ENCODE data around the gene PACRGL. TPM values are rescaled to one million over a fixed set of nuclear protein-coding genes. Genes with fewer than 3 reads are reported as not detected.
"Not testable (repeated sequence)": the region's sequence is repeated elsewhere in the genome, so short reads cannot be mapped to it uniquely, and the experiment has no call there.

The PACRGL gene
- total RNA-seq, 1 experiment from 2014 or later = 19.6 TPM

DNA sequence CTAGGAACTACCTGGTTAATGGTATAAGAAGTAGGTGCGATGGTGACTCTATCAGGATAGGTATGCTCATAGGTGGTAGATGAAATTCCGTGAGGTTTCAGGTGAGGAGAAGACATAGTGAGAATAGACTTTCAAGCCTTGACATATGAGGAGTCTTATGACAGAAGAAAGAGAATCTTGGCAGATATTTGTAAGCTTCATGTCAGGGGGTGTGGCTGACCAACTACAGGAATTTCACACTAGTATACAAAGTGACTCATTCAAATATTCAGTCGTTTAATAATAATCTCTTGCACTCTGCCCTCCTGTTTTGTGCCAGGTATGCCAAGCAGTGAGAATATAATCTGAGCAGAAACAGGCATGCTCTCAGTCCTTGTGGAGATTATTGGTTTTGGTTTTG is 22.8 kb downstream of the PACRGL start:
- DNase-seq (ENCODE audit: low read depth) = no peak

DNA sequence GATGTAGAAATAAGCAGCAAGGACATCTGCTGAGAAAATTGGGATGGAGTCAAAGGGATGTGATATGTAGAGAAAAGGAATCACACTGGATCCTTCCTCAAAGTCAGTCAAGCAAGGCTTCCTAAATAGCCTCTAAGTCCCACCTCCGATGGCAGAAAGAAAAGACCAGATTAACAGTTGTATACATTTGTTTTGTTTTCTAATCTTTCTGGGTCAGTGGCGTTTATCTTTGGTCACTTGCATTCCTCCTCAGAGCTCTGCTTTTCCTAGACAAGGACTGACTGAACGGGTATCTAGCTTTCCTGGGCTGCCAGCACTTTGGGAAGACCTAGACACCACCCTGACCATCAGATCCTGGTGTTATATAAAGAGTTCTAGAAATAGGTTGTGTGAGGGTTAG is 23.2 kb downstream of the PACRGL start:
- no peak for DNase-seq (ENCODE audit: low read depth)

DNA sequence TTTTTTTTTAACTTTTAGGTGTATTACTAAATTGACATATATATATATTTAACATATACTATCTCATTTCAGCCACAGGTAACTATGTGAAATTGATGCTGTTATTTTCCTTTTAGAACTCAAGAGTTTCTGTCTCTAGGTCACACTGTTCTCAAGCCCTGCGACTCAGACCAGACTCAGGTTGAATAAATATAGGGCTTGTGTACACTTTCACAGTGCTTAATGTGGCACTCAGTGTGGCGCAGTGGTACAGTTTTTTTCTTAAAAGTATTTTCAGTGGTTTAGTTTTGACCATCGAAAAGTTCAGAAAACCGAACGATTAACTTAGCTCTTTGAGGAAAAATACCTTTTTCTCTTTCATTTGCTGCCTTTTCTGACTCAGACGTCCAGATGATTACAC is 24.7 kb downstream of the PACRGL start:
- no peak for DNase-seq (ENCODE audit: low read depth)

DNA sequence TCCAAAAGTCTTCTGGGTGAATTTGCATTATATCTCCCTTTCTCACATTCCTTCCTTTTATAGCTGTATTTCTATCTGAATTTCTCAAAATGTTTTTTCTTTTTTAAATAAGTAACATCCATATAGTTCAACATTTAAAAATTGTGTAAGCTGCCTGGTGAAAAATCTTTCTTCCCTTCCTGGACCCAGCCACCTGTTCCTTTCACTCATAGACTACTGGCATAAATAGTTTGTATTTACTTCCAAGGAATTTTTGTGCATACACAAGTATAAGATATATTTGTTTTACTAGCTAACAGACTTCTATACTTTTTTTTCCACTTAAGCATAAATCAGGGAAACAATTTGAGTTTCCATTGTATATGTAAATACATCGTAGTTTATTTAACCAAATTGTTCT is 35.7 kb downstream of the PACRGL start:
- DNase-seq (ENCODE audit: low read depth) = peak; percentile 52

DNA sequence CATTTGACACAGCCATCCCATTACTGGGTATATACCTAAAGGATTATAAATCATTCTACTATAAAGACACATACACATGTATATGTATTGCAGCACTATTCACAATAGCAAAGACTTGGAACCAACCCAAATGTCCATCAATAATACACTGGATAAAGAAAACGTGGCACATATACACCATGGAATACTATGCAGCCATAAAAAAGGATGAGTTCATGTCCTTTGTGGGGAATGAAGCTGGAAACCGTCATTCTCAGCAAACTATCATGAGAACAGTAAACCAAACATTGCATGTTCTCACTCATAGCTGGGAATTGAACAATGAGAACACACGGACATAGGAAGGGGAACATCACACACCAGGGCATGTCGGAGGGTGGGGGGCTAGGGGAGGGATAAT is 45.7 kb downstream of the PACRGL start:
- not testable (repeated sequence) for DNase-seq (ENCODE audit: low read depth)

DNA sequence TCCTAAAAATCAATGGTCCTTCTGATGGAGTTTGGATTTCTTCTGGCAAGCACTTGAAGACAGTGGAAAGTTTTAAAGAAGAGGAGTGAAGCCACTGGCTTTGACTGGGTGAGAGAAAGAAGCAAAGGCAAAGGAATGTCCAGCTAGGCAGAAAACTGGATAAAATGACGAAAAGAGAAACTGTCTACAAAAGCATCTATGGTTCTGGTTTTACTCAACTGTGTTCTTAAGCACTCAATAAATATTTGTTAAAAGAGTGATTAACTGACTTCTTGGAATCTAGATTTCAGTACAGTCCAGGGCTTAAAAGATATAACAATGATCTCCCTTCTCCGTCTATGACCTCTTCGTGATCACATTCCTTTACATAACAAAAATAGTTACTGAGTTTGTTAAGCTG is 52.4 kb downstream of the PACRGL start:
- DNase-seq (ENCODE audit: low read depth) = no peak

DNA sequence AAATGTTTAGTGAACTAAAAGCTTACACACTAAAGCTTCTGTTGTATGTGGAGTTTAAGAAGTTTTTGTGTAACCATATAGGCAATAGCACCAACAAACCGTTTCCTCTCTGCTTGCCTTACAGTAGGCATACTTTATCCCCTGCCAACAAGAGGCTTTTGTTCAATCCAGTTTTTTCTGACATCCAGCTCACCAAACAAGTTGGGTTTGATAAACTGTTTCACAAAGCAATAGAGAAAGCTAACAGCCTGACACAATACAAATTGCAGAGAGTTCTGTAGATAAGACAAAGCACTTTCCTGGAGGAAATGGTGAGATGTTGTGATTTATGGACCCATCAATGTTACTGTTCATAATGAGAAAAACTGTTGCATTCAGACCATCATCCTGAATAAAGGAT is 53.8 kb downstream of the PACRGL start:
- DNase-seq (ENCODE audit: low read depth) = no peak

DNA sequence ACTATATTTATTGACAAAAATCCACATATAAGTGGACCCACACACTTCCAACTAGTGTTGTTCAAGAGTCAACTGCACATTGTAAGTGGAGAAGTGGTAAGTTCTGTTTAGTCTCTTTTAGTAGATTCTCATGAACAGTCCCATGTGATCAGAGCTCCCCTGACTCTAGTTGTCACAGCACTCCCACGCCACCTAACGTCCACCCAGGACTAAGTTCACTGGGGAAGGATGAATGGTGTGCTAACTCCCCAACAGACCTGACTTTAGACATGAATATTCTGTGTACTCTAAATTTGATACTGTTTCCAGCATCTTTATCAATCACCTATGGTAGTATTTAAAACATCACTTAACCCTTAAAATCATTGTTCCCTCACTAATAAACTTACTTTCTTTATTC is 59.8 kb downstream of the PACRGL start:
- DNase-seq (ENCODE audit: low read depth) = no peak

DNA sequence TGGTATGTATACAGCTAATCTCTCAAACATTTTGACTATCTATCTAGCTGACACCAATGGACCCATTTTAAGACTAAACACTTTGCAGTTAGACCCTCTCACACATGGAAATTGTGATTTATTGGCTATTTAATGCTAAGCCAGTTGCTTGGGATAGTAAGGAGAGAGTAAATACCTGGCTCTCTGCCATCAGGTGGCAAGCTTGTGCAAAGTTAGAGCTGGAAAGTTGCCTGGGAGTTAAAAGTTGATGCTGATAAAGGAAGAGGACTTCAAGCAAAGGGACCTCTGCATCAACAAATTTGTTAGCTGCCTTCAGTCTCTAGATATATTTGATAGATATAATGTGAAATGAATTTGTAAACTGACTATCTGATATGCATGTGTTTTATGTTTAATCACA is 61.1 kb downstream of the PACRGL start:
- DNase-seq (ENCODE audit: low read depth) = no peak

DNA sequence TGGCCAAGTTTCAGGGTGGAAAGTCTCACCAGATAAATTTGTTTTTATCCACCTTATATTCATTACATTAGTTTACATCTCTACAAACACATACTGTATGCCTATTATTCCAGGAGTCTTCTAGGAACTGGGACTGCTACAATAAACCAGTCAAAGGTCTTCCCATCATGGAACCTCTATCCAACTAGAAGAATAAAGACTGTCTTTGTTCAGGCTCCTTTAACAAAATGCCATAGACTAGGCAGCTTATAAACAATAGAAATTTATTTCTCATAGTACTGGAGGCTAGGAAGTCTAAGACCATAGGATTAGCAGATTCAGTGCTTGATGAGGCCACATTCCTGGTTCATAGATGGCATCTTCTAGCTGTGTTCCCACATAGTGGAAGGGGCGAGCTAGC is 61.6 kb downstream of the PACRGL start:
- no peak for DNase-seq (ENCODE audit: low read depth)

DNA sequence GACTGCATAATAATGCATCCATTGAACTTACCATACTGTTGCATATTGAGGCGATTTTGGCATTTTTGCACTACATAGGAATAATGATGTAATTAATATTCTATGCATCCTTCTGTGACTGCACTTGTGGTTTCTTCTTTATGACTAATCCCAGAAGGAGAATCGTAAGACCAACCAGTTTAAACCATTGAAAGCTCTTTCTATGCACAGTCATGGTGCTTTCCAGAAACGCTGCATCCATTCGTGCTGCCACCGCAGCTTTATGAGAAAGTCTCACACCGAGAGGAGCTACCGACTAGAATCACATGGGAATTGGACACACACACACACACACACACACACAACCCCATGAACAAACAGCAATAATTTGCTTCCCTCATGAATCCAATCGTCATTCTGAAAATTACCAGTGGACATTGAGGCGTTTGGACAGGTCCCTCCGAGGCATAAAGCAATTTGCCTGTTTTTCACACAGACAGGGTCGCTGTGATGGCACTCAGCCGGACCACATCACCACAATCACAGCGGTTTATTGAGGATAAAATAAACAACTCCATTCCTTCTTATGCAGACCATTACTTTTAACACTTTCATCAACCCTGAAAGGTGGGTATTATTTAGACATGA is 64.2 kb downstream of the PACRGL start:
- DNase-seq (ENCODE audit: low read depth) = no peak

DNA sequence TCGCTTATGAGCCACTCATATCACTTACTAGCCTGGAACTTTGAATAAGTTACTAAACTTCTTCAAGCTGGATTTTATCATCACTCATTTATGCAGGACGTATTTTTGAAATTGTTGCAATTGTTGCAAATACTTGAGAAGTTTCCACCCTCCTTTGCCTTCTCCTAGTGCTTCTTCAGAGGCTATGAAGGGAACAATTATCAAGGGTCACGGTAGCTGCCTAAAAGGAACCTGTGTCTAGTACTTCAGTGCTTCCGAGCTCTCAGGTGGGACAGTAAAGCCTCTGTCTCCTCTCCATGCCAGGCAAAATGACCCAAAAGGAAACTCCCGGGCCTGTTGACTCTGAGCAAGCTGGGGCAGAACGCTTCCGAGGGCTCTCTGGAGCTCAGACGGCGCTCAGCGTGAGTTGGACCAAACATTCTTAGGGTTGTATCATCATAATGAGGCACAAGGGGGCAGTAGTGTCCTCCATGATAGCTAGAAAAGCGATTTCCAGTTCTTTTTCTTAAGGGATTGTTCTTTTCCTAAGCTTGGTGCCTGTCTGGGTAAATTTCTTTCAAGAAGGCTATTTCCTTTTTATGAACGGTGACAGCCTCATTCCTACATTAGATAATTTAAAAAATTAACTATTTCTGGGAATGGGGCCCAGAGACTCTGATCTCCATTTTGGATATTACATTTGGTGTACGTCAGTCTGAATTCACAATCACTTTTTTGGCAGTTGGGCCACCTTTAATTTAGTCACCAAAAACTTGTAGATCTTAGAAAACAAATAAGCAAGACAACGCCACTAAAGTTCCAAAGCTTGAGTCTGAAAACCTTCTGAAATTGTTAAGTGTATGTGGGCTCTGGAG is 73.1 kb downstream of the PACRGL start:
- peak; percentile 39 for DNase-seq (ENCODE audit: low read depth)

DNA sequence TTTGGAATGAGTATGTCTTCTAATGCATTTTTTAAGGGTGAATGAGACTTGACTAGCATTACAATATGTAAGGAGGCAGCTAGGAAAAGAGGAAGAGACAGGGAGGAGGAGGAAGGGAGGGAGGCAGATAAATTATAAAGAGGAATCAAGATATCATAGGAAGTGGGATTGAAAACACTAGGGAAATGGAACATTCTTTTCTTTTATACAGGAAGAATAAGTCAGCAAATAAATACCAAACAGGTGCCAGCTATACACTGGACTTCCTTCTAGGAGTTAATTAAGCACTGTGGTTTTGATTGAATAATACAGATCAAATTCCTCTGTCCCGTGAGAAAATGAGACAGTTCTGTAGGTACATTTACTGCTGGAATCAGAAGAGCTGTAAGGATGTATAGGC is 78.6 kb downstream of the PACRGL start:
- DNase-seq (ENCODE audit: low read depth) = no peak

DNA sequence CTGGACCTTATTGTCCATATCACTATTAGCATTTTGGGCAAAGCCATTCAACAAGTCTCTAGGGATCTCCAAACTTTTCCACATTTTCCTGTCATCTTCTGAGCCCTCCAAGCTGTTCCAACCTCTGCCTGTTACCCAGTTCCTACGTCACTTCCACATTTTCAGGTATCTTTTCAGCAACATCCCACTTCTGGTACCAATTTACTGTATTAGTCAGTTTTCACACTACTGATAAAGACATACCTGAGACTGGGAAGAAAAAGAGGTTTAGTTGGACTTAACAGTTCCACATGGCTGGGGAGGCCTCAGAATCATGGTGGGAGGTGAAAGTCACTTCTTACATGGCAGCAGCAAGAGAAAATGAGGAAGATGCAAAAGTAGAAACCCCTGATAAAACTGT is 82.9 kb downstream of the PACRGL start:
- DNase-seq (ENCODE audit: low read depth) = not testable (repeated sequence)

DNA sequence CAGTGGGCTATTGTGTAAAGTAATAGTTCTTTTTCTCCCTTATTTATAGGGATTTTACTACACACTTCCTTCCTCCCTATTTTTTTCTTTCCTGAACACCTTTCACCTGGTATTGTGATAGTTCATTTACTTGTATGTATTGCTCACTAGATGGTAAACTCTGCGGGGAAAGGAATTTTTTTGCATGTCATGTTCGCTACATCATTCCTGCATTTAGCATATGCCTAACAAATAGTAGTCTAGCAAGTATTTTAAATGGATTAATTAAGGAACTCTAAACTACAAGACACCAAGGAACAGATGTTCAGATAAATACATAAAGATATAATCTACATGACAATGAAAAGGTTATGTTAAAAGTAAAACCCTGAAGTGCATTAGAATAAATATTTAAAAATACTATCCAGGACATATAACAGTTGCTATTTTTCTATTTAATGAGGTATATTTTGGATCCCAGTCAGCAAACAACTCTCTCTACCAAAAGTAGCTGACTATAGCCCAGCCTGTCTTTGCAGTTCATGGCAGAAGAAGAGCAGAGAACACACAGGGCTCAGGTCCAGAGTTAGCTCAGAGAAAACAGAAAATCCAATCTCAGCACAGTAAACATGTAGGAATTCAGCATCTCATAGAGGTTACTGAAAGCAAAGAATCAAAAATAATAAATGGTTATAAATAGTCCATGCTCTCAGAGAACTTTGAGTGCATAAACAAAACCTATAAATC is 87.8 kb downstream of the PACRGL start:
- no peak for DNase-seq (ENCODE audit: low read depth)
